ENCODE measurements around the gene XCL1.

The XCL1 gene

DNA sequence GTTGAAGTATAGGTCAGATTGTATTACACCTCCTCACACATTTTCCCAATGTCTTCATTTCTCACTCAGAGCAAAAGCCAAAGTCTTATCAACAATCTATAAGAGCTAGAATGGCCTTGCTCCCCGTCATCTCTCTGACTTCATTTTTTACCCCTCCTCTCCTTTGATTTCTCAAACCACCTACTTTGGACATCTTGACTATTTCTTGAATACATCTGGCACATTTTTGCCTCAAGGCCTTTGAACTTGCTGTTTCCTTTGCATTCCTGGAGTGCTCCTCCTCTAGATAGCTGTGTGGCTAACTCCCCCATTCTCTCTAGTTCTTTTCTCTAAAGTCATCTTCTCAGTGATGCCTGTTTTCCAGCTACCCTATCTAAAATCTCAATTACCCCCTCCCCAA lies 25.4 kb upstream of the XCL1 start:
- no peak for DNase-seq (ENCODE audit: insufficient read length, low spot score)
- TF ChIP-seq, protein P1, sequence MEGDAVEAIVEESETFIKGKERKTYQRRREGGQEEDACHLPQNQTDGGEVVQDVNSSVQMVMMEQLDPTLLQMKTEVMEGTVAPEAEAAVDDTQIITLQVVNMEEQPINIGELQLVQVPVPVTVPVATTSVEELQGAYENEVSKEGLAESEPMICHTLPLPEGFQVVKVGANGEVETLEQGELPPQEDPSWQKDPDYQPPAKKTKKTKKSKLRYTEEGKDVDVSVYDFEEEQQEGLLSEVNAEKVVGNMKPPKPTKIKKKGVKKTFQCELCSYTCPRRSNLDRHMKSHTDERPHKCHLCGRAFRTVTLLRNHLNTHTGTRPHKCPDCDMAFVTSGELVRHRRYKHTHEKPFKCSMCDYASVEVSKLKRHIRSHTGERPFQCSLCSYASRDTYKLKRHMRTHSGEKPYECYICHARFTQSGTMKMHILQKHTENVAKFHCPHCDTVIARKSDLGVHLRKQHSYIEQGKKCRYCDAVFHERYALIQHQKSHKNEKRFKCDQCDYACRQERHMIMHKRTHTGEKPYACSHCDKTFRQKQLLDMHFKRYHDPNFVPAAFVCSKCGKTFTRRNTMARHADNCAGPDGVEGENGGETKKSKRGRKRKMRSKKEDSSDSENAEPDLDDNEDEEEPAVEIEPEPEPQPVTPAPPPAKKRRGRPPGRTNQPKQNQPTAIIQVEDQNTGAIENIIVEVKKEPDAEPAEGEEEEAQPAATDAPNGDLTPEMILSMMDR (IDR thresholded peaks at IDR 0.05; ENCODE audit: insufficient read depth, missing control alignments): no peak

DNA sequence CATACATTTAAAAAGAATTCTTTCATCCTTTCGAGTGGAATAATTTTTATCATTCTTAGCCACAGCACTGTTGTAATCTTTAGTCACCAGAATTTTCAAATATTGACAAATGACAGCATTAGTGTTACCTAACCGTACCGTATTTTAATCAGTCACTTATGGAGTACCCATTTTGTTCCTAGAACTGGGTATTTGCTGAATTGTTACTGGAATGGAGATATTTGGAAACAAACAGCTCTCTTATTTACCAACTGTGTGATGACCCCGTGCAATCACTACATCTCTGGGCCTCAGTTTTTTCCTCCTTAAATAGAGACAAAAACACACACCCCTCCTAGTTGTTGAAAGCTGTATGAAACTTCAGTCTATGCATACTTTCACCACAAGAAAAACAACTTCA lies 24.7 kb upstream of the XCL1 start:
- FAIRE-seq: peak; percentile 35
- no peak for DNase-seq (ENCODE audit: insufficient read length, low spot score)
- TF ChIP-seq, protein P1 (IDR thresholded peaks at IDR 0.05; ENCODE audit: insufficient read depth, missing control alignments): no peak

More for the DNA sequence above, 25.4 kb upstream of the XCL1 start:
- no peak for FAIRE-seq

DNA sequence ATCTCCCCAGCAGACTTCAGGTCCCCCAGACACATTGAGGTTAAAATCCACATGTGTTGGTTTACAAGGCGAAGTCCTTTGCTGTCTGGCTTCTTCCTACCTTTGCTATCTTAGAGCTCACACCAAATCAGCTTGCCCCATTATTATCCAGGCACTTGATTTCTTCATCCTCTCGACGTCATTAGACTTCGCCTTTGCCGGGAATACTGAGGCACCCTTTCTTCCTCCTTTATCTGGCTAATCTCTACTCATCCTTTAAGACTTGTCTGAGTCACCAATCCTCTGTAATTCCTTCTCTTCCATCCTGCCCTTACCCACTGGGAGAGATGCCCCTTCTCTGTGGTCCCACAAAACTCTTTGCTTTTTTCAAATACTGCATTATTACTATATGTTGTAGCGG lies 23.4 kb upstream of the XCL1 start:
- DNase-seq (ENCODE audit: insufficient read length, low spot score) (peak; percentile 34), FAIRE-seq (peak; percentile 96)
- TF ChIP-seq, protein P1 (IDR thresholded peaks at IDR 0.05; ENCODE audit: insufficient read depth, missing control alignments): no peak

DNA sequence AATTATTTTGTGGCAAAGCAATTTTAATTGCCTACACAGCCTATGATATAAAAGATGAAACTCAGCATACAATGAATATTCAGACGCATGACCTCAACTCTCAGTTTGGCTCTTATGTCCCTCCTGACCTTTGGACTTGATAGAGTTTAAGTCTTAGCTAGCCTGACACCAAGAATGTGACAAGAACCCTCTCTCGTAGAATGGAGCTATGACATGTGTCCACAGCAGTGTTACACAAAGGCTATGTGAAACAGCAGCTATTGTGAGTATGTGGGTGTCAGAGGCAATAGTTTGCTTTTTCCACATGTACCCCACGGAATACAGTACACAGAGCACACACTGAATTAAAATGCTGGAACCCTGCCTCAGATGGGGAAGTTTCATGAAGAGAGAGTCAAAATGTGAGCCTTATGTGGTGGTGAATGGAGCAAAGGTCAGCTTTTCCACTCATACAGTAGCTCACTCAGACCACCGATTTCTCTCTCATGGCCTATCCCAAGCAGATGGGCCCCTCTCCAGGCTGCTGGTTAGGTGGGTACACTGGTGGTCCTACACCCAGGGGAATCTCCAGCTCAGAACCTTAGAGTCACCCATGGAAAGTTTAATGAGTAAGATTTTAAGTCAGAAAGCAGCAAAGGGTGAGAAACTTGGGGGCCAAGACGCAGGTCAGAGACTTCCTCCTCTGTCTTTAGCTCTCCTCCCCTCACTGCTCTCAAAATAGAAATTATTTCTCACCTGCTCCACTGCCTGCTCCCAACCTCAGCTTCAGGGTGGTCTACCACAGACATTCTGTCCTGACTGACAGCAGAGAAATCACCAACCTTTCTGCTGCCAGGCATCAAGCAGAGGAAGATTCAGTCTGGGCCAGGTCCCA lies 22.5 kb upstream of the XCL1 start:
- TF ChIP-seq, protein P1 (IDR thresholded peaks at IDR 0.05; ENCODE audit: insufficient read depth, missing control alignments): no peak
- peak; percentile 6 for FAIRE-seq
- DNase-seq (ENCODE audit: insufficient read length, low spot score): no peak

DNA sequence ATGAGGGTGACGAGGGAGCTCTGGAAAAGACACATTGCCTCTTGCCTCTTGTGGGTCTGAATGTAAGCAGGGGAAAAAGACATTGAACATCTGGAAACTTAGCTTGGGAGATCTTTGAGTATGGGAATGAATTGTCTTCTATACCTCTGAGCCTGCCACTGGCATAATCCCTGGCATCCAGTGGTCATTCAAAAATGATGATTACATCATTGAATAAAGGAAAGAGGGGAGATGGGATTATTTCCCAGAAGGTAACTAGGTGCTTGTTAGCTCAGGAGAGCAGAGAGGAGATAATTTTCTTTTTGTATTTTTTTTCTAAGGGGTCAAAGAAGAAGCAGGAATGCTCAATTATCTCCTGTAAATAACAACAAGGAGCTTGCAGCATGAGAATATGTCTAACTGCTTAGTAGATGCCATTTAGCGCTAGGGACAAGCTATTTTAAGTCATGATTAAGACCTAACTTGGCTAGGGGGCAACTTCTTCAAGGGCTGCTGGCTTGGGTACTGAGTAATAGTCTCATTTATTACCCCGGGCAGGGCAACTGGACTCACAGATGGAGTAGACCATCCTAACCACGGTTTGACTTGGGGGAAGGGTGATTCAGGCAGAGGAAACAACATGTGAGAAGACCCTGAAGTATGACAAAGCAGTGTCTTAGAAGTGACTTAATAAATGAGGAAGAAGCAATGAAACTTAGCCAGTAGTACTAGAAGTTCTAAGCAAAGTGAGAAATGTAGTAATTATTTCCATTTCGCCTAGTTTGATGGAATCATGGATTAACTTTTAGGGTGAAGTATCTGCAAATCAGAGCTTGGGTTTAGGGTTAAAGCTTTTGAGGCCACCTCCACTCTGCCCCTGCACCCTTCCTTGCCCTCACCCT lies 21.6 kb upstream of the XCL1 start:
- no peak for DNase-seq (ENCODE audit: insufficient read length, low spot score)
- FAIRE-seq: no peak
- TF ChIP-seq, protein P1 (IDR thresholded peaks at IDR 0.05; ENCODE audit: insufficient read depth, missing control alignments): no peak

DNA sequence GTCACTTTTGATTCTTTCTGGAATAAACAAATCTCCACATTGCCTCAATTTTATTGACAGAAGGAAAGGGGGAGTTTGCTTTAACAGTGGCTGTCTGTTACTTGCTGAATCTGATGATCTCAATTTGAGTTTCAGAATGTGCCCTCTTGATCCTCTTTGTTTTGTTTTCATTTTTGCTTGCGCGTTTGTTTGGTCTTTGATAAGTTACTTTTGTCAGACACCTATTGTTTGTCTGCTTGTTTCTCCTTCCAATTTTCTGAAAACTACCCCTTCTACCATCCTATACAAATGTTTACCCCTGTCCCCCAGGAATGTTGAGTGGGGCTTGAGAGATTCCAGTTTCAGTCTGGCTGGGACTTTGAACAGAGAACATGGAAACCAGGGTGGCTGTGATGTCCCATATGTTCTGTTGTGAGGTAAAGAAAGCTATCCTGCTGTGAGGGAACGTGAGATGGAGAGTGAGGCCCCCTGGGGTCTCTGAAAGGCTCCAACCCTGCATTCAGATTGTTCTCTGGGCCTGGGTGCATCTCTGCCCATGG lies 20.8 kb upstream of the XCL1 start:
- TF ChIP-seq, protein P1 (IDR thresholded peaks at IDR 0.05; ENCODE audit: insufficient read depth, missing control alignments): no peak
- FAIRE-seq (no peak), DNase-seq (ENCODE audit: insufficient read length, low spot score) (no peak)
